ENCODE measurements around the gene TSPAN10.
A peak's percentile ranks its signal among the peaks of the same experiment; 100 is the strongest.
"Not testable (repeated sequence)": the region's sequence is repeated elsewhere in the genome, so short reads cannot be mapped to it uniquely, and the experiment has no call there.

TSPAN10 gene

DNA sequence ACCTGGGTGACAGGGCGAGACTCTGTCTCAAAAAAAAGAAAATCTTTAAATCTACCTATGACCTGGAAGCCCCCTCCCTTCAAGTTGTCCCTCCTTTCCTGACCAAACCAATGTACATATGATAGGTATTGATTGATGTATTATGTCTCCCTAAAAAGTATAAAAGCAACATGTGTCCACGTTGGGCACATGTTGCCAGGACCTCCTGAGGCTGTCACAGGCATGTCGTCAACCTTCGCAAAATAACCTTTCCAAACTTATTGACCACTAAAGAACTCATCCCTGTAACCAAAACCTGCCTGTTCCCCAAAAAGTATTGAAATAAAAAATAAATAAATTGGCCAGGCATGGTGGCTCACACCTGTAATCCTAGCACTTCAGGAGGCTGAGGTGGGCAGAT lies 25.0 kb downstream of the TSPAN10 start:
- DNase-seq (ENCODE audit: low read depth), result no peak

DNA sequence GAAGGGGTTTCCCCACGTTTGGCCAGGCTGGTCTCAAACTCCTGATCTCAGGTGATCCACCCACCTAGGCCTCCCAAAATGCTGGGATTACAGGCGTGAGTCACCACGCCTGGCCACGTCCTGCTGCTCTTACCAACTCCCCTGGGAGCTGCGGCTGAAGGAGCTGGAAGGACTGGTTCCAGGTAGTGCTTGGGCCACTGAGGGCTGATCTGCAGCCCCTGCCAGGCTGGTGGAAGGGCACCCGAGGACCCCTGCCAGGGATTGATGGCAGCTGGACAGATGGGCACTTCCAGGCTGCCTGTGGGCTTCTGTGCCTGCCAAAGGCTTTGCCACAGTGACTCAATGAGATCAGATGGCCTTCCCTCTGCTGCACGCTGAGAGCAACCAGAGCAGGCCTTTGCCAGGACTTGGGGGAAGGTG lies 27.1 kb downstream of the TSPAN10 start:
- DNase-seq (ENCODE audit: low read depth), result no peak

DNA sequence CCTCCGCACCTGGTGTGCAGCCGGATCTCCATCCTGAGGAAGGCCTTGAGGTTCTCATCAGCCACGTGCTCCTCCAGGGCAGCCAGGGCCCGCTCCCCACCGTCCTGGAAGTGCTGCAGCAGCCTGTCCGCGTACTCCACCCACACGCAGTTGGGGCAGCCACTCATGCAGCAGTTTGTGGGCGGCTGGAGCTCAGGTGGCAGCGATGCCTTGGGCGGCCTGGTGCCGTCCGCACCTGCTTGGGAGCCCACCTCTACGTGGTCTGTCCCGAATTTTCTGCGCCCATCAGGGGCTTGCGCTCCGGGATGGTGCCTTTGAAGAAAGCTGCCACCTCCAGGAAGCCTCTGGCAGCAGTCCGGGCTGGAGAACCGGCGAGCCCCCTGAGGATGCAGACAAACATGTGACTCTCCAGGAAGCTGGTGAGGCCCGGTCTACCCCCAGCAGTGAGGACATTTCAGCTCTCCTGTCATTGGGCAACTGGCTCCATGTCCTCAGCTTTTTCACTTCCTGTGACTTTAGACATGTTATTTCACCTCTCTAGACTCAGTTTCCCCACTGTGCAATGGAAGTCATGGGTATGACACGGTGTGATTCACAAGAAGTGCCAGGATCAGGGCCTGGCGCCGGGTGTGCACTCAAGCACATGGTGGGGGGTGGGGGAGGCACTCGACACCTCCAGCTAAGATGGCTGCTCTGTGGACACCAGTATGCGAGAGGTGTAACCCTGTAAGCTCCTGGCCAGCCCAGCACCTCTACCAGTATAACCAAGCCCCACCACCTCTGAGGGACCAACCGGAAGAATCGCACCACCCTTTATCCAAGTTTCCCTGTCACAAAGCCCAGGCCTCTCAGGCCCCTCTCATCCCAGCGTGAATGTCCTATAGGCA lies 28.5 kb downstream of the TSPAN10 start:
- DNase-seq (ENCODE audit: low read depth), result peak; percentile 46

DNA sequence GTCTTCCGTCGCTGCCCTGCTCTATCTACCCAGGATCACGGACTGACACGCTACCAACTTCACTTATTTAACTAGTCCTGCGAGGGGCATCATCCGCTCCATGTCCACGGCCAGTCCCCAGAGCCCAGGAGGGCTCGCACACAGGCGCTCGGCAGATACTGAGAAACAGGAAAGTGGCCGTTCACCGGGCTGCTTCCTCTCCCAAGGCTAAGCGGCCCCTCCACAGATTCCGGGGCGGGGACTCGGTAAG lies 29.0 kb downstream of the TSPAN10 start:
- no peak for DNase-seq (ENCODE audit: low read depth)

DNA sequence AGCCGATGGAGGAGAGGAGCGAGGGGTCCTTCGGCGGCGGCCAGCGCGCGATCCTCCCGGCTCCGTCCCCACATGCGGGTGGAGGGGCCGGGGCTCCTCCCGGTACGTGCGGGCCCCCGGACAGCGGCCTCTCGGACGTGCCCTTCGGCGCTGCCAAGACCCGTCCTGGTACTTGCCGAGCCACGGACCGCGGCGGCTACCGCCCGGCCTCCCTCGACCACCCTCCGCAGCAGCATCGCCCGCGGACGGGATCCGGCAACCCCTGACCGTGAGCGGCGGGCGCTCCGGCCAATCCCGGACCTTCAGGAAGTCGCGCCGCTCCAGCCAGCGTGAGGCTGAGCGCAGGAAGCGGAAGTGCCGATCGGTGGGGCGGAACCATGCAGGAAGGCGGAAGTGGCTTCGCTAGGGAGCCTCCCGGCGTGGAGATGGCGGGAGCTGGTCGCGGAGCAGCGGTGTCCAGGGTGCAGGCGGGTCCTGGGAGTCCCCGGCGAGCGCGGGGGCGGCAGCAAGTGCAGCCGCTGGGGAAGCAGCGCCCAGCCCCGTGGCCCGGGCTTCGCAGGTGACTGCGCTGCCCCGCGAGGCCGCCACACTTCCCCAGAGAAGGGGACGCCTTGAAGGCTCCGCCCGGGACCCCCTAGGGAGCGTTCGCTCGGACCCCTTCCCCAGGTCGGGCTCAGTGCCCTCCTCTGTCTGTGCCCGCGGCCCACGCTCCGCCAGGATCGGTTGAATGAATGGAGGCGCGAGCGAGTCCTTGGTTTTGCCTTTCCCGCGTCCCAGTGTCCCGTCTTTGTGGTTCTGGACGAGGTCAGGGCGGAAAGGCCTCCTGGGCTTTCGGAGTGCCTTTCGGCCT lies 29.6 kb downstream of the TSPAN10 start, which contains the start of the genes CCDC137 and OXLD1:
TSS of gene CCDC137 (plus strand) at position 396 of the 850 bp plus-strand sequence. CDS start at position 426, 30 bp downstream.
TSS of gene OXLD1 (minus strand) at position 264 of the 850 bp plus-strand sequence. CDS start at position 236, 28 bp downstream.
- DNase-seq (ENCODE audit: low read depth), result peak; percentile 86

DNA sequence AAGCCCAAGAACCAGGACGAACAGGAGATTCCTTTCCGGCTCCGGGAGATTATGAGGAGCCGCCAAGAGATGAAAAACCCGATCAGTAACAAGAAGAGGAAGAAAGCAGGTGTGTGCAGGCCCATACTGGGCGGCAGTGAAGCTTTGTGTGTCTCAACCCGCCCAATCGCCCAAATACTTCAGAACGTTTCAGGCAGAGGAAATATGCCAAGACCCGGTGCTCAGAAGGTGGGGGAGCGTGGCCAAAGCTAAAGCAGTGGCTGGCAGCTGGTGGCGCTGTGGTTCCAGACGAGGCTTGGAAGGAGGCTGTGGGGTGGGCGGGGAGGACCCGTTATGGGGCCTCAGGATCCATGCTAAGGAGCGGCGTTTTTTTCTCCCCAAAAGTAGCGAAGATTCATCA lies 30.8 kb downstream of the TSPAN10 start:
- no peak for DNase-seq (ENCODE audit: low read depth)

DNA sequence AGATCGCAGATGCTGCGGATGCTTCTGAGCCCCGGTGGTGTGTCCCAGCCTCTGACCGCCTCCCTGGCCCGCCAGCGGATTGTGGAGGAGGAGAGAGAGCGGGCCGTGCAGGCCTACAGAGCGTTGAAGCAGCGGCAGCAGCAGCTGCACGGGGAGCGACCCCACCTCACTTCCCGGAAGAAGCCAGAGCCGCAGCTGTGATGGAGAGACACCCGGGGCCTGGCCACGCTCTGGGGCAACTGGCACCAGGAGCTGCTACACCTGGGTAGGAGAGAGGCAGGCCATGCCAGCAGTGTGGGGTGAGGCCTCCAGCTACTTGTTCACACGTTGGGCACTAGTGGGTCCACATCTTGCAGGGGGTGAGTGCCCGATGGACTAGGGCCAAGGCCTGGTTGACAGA lies 35.5 kb downstream of the TSPAN10 start:
- DNase-seq (ENCODE audit: low read depth), result no peak

DNA sequence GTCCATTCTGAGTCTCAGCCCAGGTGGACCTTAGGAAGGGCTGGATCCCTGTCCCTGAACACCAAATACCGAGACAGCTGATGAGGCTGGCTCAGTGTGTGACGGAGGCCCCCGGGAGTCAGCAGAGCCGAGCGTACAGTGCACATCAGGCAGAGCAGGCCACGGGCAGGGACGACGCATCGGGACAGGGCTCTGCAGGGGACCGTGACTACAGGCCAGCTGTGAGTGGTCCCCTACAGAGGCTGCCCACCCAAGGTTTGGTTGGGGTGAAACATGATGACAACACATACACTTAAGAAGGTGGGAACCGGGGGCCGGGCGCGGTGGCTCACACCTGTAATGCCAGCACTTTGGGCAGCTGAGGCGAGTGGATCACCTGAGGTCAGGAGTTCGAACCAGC lies 36.0 kb downstream of the TSPAN10 start:
- DNase-seq (ENCODE audit: low read depth), result no peak

DNA sequence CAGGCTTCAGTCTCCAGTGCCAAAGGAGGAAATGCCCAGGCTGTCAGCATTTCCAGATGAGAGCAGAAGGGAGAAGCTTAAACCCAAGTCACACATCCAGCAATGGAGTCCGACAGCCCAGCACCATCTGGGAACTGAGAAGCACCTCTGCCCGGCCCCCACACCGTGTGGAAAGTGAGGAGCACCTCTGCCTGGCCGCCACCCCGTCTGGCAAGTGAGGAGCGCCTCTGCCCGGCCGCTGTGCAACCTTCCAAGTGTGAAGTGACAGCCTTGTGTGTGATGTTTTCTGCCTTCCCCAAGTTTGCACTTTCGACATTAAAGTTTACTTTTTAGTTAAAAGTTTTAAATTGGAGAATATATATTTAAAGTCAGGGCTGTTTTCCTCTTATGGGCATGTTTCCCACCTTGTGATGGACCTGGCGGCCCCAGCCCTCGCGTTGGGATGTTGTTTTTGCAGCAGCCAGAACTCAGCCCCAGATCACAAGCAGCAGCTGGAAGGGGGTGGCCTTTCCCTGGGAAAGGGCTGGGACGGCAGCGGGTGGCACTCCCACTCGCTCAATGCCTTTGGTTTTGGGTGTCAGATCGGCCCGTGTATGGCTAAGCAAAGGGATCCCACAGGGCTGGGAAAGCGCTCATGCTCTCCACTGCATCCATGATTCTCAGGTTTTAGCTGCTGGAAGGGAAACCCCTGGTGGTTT lies 36.7 kb downstream of the TSPAN10 start:
- DNase-seq (ENCODE audit: low read depth), result no peak

DNA sequence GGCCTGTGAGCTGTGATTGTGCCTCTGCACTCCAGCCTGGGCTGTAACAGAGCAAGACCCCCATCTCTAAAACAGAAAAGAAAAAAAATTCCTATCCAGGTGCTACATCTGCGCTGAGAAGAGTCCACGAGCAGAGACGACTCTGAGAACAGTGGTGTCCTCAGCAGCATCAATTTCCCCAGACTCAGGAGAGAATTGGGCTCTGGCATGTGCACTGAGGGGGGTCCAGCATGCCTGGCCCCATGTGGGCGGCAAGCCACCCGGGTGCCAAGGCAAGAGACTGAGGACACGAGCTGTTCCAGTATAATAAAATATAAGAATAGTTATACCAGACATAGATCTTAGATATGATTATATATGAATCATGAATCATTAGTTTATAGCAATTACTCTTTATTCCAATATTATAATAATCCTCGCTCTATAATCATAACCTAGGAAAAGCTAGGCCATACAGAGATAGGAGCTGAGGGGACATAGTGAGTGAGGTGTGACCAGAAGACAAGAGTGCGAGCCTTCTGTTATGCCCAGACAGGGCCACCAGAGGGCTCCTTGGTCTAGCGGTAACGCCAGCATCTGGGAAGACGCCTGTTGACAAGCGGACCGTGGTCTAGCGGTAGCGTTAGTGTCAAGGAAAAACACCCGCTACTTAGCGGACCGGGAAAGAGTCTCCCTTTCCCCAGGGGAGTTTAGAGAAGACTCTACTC lies 38.7 kb downstream of the TSPAN10 start:
- DNase-seq (ENCODE audit: low read depth), result not testable (repeated sequence)

DNA sequence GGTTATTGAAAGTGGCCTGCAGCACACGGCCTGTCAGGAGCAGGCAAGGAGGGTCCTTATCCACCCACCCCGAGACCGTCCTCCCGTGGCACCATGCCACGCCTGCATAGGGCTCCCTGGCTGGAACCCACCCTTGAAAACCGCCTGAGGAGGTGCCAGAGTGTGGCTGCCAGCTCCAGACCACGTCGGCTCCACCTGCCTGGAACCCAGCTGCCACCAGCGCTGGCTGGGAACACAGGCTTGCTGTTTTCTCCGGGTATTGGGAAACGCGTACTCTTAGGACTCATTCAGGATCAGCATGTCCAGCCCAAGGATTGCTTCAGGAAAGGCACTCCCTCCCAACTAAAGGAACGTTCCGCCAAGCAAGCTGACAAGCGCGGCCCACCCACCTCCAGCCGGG lies 39.9 kb downstream of the TSPAN10 start:
- no peak for DNase-seq (ENCODE audit: low read depth)

DNA sequence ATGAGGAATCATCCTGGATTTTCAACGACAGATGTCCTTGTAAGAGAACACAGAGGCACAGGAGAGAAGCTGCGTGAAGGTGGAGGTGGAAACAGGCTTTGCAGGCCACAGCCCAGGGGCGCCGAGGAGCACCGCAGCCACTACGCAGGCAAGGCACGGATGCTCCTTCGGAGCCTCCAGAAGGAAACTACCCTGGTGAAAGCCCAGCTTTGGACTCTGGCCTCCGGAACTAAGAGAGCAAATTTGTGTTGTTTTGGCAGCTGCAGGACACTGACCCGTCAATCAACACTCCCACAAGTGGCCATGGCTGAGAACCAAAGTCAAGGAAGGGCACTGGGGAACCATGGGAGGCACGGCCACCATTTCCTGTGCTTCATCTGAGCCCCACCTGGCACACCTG lies 43.2 kb downstream of the TSPAN10 start:
- DNase-seq (ENCODE audit: low read depth), result no peak

DNA sequence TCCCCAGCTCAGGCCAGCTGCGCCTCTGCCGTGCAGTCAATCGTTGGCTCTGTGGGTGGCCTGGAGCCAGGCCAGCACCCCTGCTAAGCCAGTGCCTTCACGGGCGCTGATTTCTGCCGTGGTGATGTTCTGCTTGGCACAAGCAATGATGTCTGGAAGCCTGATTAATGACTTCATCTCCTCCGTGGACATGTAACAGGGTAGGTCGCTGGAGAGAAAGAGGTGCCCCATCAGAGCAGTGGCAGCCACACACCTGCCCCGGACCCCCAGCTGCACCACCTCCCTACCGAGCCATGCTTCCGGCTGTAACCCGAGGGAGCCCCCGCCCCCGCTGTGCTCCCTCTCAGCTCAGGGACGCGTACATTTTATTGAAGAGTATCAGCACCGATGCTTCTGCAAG lies 44.7 kb downstream of the TSPAN10 start:
- no peak for DNase-seq (ENCODE audit: low read depth)

DNA sequence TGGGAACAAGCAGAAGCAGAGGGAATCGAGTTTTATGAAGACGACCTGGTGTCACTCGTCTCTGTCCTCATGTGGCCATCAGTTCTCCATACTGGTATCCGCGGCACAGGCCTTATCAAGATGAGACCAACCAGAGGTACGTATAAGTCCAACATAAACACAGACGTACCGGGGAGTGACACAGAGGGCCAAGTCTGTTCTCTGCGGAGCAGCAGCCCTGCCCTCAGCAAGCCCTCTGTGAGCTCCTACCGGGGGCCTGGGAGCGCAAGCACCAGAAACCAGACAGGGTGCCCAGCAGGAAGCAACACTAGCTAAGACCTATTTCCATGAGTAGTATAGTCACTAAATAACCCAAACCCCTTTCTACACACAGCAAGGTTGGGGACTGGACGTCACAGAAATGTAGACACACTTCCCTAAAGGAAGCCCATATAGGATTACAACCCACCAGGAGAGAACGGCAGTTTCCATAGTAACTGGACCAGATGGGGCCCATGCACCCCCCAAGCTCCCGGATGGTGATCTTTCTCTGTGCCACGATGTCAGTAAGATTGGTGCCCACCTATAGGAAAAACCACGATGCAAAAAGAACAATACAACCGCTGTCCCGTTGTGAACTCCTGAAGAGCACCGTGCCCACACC lies 45.7 kb downstream of the TSPAN10 start:
- DNase-seq (ENCODE audit: low read depth), result no peak

DNA sequence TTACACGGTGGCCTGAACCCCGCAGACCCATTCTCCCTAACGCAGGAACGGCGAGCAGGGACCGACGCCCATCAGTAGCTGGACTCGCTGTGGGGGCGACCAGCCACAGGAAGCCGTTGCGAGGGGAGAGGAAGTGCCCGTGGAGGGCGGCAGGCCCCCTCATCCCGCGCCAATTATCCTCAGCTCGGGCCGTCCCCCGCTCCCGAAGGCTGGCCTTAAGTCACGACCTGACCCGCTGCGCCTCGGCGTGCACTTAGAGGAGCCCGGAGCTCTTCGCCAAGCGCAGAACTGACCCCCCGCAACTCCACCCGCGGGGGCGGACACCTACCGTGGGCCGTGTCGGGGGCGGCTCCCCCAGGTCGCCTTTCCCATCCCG lies 46.2 kb downstream of the TSPAN10 start:
- DNase-seq (ENCODE audit: low read depth), result no peak

DNA sequence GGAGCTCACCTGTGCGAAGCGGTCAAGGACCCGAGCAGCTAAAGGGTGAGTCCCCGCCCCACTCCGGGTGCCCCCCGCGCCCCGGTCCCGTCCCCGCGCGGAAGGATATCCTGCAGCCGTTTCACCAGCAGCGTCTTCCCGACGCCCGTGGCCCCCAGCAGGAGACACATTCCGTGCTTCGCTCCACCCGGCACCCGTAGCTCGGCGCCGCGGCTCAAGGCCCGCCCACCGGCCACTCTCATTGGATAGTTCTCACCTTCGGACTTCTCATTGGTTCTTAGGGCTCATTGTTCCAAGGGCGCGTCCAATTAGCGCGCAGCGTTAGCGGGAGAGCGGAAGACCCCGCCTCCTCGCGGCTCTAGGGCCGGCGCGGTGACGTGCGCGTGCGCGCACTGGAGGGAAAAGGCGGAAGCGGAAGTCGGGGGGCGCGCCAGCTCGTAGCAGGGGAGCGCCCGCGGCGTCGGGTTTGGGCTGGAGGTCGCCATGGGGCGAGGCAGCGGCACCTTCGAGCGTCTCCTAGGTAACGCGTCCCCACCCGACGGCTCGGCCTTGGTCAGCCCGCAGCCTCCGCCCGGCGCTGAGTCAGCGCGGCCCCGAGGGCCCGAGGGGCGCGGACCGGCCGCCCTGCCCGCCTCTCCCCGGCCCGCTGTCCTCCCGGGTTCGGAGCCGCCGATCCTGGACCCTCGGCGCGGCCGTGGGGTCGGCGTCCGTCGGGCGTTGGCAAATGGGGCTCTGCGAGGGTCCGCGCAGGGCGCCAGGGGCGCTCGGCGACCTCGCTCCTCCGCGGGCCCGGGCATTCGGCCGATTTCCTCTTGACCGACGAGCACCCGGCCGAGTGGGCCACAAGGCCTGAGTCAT lies 46.8 kb downstream of the TSPAN10 start, which contains the start of the genes ARL16 and HGS:
TSS of gene ARL16 (minus strand) at position 214 of the 858 bp plus-strand sequence. CDS start at position 170, 44 bp downstream.
TSS of gene HGS (plus strand) at position 428 of the 858 bp plus-strand sequence. CDS start at position 484, 56 bp downstream.
- DNase-seq (ENCODE audit: low read depth), result peak; percentile 93

DNA sequence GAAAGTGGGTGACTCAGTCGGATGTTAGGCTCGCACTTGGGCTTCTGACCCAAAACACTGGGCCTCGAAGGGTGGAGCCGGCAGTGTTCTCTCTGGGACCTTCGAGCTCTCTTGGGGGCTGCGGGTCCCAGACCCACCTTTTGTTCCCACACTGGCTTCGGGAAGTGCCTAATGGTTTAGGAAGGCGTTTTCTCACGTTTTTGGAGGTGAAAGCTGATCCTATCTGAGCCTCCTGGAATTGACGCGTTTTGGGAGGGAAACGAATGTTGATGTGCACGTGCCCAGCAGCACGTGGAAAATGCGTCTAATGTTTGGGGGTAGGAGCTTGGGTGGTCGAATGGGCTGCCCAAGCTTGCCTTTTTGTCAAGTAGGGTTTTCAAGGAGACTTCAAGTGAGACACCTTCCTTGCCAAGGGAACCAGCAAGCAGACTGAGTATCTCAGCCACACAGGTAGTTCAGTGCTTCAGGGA lies 47.5 kb downstream of the TSPAN10 start:
- no peak for DNase-seq (ENCODE audit: low read depth)

DNA sequence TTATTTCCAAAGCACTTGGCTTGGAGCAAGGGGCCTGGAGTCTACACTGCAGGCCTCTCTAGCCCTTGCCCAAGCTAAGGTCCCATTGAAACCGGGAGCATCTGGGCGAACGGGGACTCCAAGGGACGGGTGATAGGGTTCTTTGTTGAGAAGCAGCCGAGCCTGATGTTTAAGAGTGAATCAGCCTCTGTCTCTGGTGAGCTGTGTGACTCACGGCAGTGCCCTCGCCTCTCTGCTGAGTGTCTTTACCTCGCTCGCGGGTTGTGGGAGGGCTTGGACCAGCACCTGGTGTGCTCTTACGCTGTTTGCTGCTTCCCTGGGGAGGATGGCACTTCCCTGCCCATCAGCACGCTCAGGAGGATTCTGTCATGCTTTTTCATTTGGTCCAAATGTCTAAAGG lies 48.1 kb downstream of the TSPAN10 start:
- no peak for DNase-seq (ENCODE audit: low read depth)

DNA sequence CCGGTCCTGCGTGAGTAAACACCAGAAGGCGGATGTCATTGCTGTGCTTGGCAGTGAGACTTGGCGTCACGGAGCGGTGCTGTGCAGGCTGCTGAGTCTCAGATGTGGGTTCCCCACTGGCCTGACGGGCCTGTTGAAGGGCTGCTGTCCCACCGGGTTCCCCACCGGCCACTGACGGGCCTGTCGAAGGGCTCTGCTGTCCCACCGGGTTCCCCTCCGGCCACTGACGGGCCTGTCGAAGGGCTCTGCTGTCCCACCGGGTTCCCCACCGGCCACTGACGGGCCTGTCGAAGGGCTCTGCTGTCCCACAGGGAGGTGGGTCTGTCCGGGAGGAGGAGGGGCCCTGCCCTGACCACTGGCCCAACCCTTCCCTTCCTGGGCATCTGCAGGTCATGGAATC lies 49.6 kb downstream of the TSPAN10 start:
- no peak for DNase-seq (ENCODE audit: low read depth)

All from stimulated activated CD8-positive, alpha-beta memory T cell treated with anti-CD3 and anti-CD28 coated beads, Interleukin-7, amount 100 ng/mL, for 24 hours (primary cell).